NK-92 treated with Interleukin-12 subunit alpha and Interleukin-12 subunit beta, amount 100 ng/mL, for 24 hours (cell line): ENCODE results near the gene RAB3IP.
"Not testable (repeated sequence)": the region's sequence is repeated elsewhere in the genome, so short reads cannot be mapped to it uniquely, and the experiment has no call there.

ENCODE experiments used
- DNase-seq: peaks from one replicate; lab custom pipeline; 2025; lab: John Stamatoyannopoulos, UW

The RAB3IP gene

DNA sequence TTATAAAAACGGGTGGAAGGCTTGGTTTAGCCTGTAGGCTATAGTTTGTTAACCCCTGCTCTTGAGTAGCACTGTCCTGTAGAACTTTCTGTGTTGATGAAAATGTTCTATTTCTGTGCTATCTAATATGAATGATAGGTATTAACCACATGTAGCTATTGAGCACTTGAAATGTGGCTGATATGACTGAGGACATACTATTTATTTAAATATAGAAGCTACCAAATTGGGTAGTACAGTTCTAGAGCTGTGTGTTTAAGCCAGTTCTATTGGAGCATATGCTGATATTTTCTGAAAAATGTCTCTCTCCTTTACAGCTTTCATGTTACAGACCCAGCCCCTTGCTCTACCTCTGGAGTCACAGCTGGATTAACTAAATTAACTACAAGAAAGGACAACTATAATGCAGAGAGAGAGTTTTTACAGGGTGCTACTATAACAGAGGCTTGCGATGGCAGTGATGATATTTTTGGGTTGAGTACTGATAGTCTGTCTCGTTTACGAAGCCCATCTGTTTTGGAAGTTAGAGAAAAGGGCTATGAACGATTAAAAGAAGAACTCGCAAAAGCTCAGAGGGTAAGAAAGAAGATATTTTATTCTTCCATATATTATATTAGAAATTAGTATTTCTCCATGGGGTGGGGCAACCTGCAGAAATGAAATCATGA, 17.6 kb downstream of the RAB3IP start:
- DNase-seq: no peak

DNA sequence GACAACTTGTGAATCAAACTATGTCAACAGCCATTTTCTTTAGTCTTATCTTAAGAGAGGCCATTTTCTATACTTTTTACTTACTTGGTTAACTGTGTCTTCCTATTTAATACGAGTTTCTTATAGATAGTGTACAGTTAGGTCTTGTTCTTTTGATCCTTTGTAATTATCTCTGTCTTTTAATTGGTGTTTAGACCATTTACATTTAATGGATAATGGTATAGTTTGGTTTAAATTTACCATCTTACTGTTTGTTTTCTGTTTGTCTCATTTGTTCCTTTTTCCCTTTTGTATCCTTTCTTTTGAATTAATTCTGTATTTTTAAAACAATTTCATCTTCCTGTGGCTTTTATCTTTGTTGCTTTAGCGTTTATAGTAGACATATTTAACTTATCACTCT, 19.4 kb downstream of the RAB3IP start:
- DNase-seq: no peak

DNA sequence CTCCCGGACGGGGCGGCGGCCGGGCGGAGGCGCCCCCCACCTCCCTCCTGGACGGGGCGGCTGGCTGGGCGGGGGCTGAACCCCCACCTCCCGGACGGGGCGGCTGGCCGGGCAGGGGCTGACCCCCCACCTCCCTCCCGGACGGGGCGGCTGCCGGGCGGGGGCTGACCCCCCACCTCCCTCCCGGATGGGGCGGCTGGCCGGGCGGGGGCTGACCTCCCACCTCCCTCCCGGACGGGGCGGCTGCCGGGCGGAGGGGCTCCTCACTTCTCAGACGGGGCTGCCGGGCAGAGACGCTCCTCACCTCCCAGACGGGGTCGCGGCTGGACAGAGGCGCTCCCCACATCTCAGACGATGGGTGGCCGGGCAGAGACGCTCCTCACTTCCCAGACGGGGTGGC, 20.9 kb downstream of the RAB3IP start:
- not testable (repeated sequence) for DNase-seq

DNA sequence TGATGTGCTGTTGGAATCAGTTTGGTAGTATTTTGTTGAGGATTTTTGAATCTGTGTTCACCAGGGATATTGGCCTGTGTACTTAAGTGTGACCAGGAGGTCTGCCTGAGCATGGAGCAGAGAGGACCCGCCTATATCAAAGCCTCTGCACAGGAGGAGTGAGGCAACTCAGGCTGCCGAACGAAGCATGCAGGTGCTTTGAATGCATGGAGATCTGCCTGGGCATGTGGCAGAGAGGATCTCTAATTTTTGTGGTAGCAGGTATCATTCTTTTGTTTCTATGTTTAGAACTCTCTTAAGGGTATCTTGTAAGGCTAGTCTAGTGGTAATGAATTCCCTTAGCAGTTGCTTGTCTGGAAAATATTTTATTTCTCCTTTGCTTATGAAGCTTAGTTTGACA, 26.9 kb downstream of the RAB3IP start:
- no peak for DNase-seq

DNA sequence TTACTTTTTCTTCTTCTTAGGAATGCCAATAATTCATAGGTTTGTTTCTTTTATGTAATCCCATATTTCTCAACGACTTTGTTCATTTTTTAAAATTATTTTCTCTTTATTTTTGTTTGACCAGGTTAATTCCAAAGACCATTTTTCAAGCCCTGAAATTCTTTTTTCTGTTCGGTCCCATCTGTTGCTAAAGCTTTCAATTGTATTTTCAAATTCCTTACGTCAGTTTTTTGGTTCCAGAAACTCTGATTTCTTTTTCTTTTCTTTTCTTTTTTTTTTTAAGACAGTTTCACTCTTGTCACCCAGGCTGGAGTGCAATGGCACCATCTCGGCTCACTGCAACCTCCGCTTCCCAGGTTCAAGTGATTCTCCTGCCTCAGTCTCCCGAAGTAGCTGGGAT, 27.6 kb downstream of the RAB3IP start:
- no peak for DNase-seq

DNA sequence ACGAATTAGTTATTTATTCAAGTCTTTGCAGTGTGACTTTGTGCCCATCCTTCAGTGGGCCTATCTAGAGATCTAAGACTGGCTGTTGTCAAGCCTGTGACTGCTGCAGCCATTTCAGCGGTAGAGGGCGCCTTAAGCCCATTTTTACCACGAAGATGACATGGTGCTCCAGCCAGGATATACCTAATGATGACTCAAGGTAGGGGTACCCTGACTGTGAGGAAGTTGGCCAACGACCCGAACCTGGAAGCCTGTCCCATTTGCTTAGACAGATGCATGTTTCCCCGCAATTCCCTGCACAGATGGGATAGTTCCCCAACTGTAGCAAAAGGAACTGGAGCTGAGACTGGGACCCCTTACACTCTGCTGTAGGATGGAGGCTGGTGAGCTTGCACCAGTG, 41.3 kb downstream of the RAB3IP start:
- DNase-seq: peak; percentile 18

DNA sequence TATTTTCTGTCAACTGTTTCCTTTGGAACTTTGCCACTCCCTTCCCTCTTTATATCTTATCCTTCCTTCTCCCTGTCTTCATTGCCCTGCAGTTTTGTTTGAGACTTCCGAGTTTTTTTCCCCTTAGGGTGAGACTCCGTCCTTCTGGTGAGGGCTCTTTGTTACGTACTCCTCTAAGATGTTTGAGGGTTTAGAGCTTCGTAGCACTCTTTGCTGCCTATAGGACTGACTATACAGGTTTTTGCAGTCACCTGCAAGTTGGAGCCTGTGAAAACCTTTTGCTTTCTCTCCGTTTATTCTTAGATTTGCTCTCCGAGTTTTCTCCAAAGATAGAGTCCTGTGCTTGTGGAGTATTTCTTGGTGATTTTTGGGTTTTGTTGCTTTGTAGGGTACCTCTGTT, 44.7 kb downstream of the RAB3IP start:
- DNase-seq: no peak

DNA sequence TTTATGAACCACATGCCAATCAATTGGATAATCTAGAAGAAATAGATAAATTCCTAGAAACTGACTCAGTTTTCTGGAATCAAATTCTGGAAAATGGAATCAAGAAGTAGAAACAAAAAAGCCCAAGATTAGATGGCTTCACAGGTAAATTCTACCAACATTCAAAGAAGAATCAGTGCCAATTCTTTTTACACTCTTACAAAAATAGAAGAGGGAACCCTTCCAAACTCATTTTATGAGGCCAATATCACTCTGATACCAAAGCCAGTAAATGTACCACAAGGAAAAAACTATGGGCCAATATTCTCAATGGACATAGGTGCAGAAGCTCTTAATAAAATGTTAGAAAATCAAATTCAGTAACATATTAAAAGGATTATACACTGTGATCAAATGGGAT, 50.7 kb downstream of the RAB3IP start:
- no peak for DNase-seq

DNA sequence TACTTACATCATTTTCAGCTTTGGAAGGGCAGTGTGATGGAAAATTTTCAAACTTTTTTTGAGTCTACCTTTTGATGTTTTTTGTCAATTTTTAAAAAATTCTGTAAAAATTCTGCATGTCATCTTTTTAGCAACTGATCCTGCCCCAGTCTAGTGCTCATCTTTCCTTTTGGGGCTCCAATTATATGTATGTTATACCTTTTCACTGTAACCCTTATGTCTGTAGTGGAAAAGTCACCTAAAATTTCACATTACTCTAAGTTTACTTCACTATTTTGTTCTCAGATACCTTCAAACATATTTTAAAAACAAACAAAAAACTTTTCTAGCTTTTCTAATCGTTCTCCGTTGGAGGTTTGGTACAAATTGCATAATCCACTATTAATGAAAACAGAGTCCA, 53.9 kb downstream of the RAB3IP start:
- no peak for DNase-seq

DNA sequence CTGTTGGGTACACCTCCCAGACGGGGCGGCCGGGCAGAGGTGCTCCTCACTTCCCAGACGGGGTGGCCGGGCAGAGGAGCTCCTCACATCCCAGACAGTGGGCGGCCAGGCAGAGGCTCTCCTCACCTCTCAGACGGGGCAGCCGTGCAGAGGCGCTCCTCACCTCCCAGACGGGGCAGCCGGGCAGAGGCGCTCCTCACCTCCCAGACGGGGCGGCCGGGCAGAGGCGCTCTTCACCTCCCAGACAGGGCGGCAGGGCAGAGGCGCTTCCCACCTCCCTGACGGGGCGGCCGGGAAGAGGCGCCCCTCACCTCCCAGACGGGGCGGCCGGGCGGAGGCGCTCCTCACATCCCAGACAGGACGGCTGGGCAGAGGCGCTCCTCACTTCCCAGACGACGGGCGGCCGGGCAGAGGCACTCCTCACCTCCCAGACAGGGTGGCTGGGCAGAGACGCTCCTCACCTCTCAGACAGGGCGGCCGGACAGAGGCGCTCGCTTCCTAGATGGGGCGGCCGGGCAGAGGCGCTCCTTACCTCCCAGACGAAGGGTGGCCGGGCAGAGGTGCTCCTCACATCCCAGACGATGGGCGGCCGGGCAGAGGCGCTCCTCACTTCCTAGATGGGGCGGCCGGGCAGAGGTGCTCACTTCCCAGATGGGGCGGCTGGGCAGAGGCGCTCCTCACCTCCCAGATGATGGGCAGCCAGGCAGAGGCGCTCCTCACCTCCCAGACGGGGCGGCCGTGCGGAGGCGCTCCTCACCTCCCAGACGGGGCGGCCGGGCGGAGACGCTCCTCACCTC, 68.6 kb downstream of the RAB3IP start:
- DNase-seq: not testable (repeated sequence)

DNA sequence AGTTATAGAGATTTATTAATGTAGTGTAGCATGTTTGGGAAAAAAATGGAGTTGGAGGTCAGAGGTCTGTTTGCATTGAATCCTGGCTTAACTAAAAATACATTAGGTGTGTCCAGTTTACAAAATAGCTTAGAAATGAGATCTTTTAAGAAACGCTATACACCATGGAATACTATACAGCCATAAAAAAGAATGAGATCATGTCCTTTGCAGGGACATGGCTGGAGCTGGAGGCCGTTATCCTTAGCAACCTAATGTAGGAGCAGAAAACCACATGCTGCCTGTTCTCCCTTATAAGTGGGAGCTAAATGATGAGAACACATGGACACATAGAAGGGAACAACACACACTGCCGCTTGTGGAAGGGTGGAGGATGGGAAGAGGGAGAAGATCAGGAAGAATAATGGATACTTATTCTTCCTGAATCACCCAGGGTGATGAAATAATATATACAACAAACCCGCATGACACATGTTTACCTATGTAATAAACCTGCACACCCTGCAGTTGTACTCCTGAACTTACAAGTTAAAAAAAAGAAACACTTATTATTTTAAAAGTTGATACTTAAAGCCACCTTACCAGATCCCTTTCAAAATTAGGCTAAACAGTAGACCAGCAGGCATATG, 72.3 kb downstream of the RAB3IP start:
- no peak for DNase-seq

DNA sequence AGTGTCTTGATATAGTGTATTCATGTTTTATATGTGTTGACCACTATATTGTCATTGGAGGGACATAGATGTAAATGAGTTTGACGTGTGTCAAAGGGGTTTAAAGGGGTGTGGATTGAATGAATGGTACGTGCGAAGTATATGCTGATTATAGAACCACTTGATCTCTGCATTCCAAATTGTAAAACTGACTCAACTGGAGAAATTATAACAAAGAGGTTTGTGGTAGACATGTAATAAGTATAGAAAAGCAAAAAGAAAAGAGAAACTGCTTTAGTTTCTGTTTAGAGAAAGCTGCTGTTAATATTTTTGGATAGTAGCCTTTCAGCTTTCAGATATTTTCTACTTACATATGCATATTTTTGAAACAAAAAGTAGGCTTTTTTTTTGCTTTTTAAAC, 77.4 kb downstream of the RAB3IP start:
- DNase-seq: no peak

DNA sequence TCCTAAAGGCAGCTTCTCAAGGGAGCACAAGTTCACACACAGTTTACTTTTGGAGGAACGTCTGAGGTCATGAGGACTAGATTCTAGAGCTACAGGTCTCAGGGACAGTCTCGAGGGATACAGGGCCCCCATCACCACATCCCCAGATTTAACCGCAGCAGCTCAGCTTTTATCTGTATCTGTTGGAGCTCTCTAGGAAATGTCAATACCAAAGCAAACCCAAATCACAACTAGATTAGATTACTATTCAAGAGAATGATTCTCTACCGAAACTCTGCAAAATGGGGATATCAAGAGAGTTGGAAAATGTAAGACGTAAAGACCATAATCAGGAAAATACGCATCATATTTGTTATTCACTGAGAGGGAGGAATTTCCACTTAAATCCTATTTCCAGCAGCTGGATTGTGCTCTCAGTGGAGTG, 82.4 kb downstream of the RAB3IP start:
- DNase-seq: no peak

DNA sequence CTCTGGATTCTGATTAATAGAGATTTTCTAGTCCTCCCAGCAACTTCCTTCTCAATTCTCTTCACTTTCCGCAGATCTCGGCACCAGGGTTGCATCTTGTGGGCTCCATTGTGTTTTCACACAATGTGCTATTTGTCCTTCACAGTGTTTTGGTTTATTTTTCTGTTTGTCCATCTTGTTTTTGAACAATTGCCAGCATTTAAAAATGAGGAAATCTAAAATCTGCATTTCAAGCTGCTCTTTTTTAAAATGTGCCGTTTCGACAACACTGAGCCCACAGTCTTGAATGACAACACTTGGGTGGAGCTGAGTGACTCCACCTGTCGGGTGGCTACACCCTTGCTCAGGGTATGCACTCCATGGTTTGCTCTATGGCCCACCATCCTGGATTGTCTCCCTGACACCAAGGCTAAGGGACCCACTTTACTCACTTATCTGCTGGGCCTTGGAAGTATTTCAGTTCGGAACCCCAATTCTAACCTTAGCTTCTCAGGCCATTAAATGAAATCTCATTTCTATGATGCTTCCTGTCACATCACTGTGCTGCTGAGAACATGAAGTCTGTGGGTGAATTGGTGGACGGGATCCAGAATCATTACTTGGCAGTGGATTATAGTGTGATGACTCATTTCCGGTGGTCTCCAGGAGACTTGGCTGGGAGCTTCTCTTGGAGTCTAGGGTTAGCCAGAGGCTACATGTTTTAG, 82.9 kb downstream of the RAB3IP start:
- no peak for DNase-seq

DNA sequence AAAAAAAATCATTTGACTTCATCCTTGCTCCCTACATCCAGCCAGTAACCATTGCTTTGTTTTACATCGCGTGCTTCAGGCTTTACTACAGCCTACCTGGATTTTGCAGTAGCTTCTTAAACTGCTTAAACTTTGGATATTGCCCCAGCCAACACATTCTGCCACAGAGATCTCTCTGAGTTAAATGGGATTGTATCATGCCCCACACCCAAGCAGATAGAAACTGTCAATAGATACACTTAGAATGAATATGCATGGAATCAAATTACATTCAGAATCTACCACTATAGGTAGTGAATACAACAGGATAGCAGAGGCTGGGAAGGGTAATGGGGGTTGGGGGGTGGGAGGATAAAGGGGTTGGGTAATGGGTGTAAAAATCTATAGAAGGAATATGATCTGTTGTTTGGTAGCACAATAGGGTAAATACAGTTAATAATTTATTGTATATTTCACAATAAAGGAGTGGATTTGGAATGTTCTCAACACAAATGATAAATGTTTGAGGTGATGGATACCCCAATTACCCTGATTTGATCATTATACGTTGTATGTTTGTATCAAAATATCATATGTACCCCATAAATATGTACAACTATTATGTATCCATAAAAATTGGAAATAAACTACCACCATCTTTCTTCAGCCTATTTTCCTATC, 83.7 kb downstream of the RAB3IP start:
- DNase-seq: no peak

DNA sequence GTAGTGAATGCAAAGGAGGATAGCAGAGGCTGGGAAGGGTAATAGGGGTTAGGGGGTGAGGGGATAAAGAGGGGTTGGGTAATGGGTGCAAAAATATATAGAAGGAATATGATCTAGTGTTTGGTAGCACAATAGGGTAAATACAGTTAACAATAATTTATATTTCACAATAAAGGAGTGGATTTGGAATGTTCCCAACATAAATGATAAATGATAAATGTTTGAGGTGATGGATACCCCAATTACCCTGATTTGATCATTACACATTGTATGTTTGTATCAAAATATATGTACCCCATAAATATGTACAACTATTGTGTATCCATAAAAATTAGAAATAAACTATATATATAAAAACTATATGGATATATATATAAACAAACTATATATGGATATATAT, 85.4 kb downstream of the RAB3IP start:
- no peak for DNase-seq

DNA sequence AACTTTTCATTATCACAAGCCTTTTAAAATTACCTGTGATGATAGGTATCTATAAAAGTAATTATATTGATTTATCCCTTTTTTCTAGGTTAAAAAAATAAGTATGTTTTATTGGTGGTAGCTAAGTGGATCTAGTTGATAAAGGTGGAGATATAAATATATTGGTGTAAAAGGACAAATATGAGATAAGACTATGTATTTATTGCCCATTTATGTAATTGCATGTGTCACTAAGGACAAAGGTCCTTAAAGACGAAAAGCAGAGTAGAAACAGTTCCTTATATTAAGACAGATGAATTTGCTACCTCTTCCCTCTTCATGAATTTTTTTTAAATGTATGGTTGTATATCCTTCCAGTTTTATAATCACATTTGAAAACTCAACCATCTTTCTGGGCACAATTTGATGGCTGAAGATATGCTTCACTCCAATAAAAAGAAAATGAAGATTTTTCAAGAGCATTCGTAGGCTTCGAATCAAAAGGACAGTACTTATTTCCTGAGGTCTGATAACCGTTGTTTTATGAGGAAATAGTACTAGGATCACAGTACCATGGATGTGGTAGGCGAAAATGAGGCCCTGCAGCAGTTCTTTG, 86.4 kb downstream of the RAB3IP start, which contains the start of gene MYRFL:
Gene MYRFL, plus strand, starts transcription at position 262 of the 595 bp plus-strand sequence. Its CDS starts 291 bp downstream, at position 553.
- DNase-seq: no peak

DNA sequence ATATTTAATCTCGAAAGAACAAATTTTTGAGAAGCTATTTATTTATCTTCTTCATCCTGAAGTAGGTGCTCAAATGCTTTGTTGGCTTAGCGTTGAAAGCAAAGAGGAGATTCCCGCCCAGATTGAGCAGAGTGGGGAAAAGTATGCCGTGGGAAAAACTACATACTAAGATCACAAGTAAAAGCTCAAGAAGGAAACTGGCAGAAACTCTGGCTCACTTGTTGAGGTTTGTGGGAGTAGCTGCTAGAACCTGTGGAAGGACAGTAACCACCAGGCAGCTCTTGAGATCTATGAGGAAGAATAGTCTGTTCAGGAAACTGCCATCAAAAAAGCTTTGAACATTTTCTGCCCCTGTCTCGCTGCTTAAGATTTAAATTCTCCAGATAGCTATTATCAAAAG, 90.2 kb downstream of the RAB3IP start:
- DNase-seq: no peak

DNA sequence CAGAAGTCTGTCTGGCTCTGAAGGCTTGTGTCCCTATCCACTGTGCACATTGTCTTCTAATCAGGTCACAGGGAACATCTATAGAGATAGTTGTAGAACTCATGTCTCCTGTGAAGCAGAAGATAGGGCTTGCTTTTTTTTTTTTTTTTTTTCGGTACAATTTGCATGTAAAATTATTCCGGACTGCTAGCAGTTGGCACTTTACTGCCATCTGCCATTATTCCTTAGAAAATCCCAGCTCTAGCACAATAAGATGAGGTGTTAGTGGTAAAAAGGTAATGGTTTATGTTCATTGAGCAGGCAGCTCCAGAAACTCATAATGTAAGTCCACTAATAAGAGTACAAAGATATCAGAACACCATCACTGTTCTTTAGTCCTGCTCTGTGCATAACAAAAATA, 95.0 kb downstream of the RAB3IP start:
- no peak for DNase-seq

DNA sequence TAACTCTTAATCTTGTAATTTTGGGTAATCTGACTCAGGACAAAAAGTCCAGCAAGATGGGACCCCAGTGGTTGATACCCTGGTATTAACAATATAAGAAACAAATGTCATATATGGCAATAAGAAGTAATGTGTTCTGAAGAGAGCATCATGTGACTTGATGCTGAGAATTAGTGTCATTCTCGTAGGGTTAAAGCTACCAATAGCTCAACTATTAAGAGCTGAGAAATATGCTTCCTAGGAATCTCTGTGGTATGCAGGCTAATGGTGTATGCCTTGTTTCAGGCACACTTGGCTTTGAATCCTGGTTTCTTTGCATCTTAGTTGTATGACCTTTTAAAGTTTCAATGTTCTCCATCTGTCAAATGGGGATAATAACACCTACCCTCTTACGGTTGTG, 95.5 kb downstream of the RAB3IP start:
- no peak for DNase-seq

DNA sequence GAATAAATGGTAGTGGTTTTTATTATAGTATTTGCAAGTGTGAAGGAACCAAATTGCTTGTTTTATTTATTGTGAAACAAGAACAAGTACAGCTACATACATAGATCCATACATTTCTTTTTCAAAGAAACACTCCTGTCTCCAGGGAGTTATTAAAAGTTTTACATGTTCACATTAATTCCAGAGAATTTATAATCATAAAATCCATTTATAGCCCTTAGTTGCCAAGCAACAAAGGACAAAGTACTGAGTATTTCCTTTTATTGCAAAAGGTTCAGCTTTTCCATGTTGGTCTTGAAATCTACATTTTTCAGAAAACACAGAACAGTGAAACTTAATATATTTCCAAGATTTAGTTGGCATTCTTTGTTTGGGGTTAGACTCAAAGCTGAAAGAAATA, 95.9 kb downstream of the RAB3IP start:
- no peak for DNase-seq

DNA sequence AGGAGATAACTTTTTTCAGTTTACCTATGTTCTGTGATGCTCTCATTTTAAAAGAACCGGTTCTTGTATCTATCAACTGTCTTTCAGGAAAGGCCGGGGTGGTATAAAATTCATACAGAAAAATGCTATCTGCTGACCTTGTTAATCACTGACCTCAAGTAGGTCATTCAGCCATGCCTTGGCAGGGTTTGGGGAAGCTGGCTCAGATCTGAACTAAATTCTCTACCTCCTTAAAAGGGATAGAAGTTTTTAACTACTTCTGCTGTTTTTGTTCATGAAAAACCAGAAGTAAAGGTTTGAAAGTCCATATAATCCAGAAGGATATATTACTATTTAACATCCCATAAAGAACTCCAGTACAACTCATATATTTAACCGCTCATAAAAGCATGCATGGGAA, 96.4 kb downstream of the RAB3IP start:
- no peak for DNase-seq
